ENCODE data around the gene NLRP13.
"Not testable (repeated sequence)": the region's sequence is repeated elsewhere in the genome, so short reads cannot be mapped to it uniquely, and the experiment has no call there.

Gene NLRP13, protein sequence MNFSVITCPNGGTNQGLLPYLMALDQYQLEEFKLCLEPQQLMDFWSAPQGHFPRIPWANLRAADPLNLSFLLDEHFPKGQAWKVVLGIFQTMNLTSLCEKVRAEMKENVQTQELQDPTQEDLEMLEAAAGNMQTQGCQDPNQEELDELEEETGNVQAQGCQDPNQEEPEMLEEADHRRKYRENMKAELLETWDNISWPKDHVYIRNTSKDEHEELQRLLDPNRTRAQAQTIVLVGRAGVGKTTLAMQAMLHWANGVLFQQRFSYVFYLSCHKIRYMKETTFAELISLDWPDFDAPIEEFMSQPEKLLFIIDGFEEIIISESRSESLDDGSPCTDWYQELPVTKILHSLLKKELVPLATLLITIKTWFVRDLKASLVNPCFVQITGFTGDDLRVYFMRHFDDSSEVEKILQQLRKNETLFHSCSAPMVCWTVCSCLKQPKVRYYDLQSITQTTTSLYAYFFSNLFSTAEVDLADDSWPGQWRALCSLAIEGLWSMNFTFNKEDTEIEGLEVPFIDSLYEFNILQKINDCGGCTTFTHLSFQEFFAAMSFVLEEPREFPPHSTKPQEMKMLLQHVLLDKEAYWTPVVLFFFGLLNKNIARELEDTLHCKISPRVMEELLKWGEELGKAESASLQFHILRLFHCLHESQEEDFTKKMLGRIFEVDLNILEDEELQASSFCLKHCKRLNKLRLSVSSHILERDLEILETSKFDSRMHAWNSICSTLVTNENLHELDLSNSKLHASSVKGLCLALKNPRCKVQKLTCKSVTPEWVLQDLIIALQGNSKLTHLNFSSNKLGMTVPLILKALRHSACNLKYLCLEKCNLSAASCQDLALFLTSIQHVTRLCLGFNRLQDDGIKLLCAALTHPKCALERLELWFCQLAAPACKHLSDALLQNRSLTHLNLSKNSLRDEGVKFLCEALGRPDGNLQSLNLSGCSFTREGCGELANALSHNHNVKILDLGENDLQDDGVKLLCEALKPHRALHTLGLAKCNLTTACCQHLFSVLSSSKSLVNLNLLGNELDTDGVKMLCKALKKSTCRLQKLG

GRCh38 chr19:55931936-55932386 lies at the start of gene NLRP13:
Gene NLRP13, minus strand, starts transcription at chr19:55932336. Its CDS starts 25 bp downstream, at chr19:55932311.
- no peak for DNase-seq

DNA sequence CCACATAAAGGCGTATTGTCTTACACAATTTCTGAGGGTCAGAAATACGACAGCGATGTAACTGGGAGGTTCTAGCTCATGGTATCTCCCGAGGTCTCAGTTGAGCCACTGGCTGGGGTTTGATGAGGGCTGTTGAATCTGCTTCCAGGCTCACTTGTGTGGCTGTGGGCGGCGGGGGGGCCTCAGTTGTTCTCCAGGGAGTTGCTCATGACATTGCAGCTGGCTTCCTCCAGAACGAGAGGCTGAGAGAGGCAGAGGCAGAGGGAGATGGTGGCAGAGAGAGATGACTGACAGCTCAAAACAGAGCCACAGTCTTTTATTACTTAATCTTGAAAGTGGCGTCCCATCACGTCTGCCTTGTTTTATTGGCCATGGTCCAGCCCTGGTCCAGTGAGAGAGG lies 48.3 kb upstream of the NLRP13 start:
- DNase-seq: no peak

GRCh38 chr19:55973982-55974381 lies 41.8 kb upstream of the NLRP13 start:
- DNase-seq: peak; percentile 6

GRCh38 chr19:55962186-55962585 lies 30.1 kb upstream of the NLRP13 start:
- no peak for DNase-seq

- DNase-seq: no peak
Measured at GRCh38 chr19:55959996-55960675, 28.0 kb upstream of the NLRP13 start.

DNA sequence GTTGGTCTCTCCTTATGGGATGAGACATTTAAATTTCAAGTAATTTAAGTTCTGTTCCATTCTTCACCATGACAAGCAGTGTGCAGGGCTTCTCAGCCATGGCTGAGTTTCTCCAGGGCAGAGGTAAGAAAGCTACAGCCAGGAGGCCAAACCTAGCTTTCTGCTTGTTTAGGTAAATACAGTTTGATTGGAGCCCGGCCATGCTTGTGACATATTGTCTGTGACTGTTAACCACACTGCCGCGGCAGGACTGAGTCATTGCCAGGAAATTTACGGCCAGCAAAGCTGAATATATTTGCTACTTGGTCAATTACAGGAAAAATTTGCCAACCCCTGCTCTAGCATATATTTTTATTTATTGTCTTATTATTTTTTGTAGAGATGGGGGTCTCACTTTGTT lies 26.2 kb upstream of the NLRP13 start:
- DNase-seq: no peak

GRCh38 chr19:55956431-55956830 lies 24.3 kb upstream of the NLRP13 start:
- no peak for DNase-seq

- not testable (repeated sequence) for DNase-seq
Measured at GRCh38 chr19:55950566-55950965, 18.4 kb upstream of the NLRP13 start.

GRCh38 chr19:55947532-55947931 lies 15.4 kb upstream of the NLRP13 start, which contains the start of gene NLRP8:
Gene NLRP8, plus strand, starts transcription at chr19:55947832.
- no peak for DNase-seq

DNA sequence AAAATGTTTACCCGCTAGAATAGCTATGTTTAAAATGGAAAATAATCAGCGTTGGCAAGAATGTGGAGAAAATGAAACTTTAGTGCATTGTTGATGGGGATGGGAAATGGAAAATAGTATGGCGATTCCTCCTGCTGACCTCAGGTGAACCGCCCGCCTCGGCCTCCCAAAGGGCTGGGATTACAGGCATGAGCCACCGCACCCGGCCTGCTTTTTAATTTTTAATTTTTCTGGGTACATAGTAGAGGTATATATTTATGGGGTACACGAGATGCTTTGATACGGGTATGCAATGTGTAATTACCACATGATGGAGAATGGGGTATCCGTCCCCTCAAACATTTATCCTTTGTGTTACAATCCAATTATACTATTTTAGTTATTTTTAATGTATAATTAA lies 8.2 kb upstream of the NLRP13 start:
- no peak for DNase-seq

- no peak for DNase-seq
Measured at GRCh38 chr19:55939206-55939605, 7.1 kb upstream of the NLRP13 start.

GRCh38 chr19:55935206-55935605 lies 3.1 kb upstream of the NLRP13 start:
- no peak for DNase-seq

DNA sequence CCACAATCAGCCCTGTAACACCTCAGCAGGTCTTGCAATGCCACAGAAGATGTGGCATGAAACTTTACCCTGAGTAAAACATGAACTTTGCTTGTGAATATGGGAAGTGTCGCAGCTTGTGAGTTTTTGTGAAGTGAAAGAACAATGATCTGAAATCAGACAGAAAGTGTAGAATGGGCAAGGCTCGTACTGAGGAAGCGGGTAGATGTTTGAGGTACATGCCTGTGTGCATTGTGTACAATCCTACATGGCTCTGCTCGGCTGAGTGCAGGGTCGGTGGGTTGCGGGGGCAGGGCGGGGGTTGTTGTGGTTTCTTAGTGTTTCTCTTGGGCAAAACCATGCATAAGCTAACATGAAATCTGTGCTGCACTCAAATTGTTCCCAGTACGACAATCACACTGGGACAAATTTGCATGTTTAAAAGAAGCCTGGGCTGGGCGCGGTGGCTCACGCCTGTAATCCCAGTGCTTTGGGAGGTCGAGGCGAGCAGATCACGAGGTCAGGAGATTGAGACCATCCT lies 1.1 kb downstream of the NLRP13 start:
- DNase-seq: no peak

GRCh38 chr19:55929258-55929657 lies 2.9 kb downstream of the NLRP13 start:
- DNase-seq: not testable (repeated sequence)

GRCh38 chr19:55927991-55928390 lies 4.1 kb downstream of the NLRP13 start:
- DNase-seq: no peak

GRCh38 chr19:55923556-55923955 lies 8.6 kb downstream of the NLRP13 start:
- no peak for DNase-seq

GRCh38 chr19:55913643-55914268 lies 18.4 kb downstream of the NLRP13 start:
- no peak for DNase-seq

DNA sequence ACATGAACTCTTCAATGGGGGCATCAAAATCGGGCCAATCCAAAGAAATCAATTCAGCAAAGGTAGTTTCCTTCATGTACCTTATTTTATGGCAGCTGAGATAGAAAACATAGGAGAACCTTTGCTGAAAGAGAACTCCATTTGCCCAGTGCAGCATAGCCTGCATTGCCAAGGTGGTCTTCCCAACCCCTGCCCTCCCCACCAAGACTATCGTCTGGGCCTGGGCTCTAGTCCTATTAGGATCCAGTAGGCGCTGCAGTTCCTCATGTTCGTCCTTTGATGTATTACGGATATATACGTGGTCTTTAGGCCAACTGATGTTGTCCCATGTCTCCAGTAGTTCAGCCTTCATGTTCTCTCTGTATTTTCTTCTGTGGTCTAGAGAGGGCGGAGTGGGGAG lies 19.2 kb downstream of the NLRP13 start:
- no peak for DNase-seq

DNA sequence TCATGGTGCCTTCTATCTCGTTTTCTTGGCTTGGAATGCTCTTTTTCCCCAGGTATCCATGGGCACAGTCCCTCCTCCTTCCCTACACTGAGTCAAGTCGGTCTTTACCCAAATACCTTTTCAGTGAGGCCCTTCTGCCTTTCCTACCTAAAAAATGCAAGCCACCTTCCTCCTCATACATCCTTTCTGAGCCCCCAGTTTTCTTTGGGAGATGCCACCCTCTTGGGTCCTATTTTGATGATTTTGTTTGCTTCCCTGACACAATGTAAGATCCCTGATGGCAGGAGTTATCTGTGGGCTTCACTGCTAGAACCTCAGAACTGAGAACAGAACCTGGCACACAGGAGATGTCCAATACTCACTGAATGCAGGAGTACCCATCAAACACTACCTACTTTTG lies 22.3 kb downstream of the NLRP13 start:
- no peak for DNase-seq

GRCh38 chr19:55907746-55908145 lies 24.4 kb downstream of the NLRP13 start:
- no peak for DNase-seq

DNA sequence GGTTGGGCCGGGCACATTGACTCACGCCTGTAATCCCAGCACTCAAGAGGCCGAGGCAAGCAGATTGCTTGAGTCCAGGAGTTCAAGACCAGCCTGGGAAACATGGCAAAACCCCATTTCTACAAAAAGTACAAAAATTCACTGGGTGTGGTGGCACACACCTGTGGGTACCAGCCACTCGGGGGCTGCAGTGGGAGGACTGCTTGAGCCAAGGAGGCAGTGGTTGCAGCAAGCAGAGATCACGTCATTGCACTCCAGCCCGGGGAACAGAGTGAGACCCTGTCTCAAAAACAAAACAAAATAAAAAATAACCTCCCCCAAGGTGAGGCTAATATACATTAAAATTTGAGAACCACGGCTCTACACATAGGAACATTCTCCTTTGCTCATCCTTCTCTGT lies 24.9 kb downstream of the NLRP13 start:
- no peak for DNase-seq
